ENCODE results near the gene ATF5. TPM values are rescaled to one million over a fixed set of nuclear protein-coding genes. Genes with fewer than 3 reads are reported as not detected.

The ATF5 gene
- total and polyA plus RNA-seq, 2 of the 13 experiments (the other 11 are each of a cell fraction or from before 2014, with no cell fraction given), result 5.2 to 10.3 TPM

- Histone ChIP-seq H4K20me1 (ENCODE audit: insufficient read depth, low read length) (peaks cover 5% of the 10 kb centered on the region), H3K9ac (ENCODE audit: insufficient read depth, low read depth, low read length) (no peak overlapping the region), H3K4me1 (ENCODE audit: insufficient read depth, low read length) (peaks cover 24% of the 10 kb centered on the region), H2AFZ (ENCODE audit: low read length) (no peak overlapping the region), H3K4me3 (replicated peaks in 1 of 3; ENCODE audit: insufficient read depth in 1 of 3, low read depth in 2 of 3, low read length in 3 of 3) (no peak overlapping the region), H3K4me2 (ENCODE audit: low read depth, low read length) (no peak overlapping the region), H3K27me3 (ENCODE audit: control insufficient read depth in 1 of 2, insufficient read depth in 2 of 2, low read length in 2 of 2) (no peaks in the 10 kb centered on the region; a peak in 1 of 5 replicates), H3K27ac (ENCODE audit: extremely low read length, insufficient read depth, low read length) (no peak overlapping the region), H3K79me2 (ENCODE audit: insufficient read depth, low read length) (peaks cover 23% of the 10 kb centered on the region), H3K9me3 (ENCODE audit: low read length) (no peaks in the 10 kb centered on the region), H3K36me3 (replicated peaks in 1 of 2; ENCODE audit: control insufficient read depth in 1 of 2, insufficient read depth in 2 of 2, low read length in 2 of 2) (peaks cover 23 to 62% of the 10 kb centered on the region in 2 experiments)
- intact Hi-C loops (cut with micrococcal nuclease; ENCODE audit: unreplicated experiment), result no loop called here
- CTCF ChIA-PET (ENCODE audit: low intra/inter-chr PET ratio, low total read pairs), result no interaction called here
- BruUV-seq (replicated peaks), result no TSS peak
- WGBS (ENCODE audit: low lambda C conversion rate), result 100% methylated on average over 5 of the region's 10 CpGs
- FAIRE-seq (no peak), ATAC-seq (no peak), DNase-seq (ENCODE audit: low spot score) (no peak)
- POLR2A ChIA-PET, result interaction anchor here (1.0 kb wide), 1 partner anchor 11 kb away, joined by 3 read pairs; no protein-coding TSS in a partner anchor
- in situ Hi-C loops (cut with HindIII; ENCODE audit: extremely low pct_ligation_motif_present, low pct_unique_long_range_greater_than_20kb), result no loop called here
- TF ChIP-seq ZNF546 (CRISPR knock-in tag; conservative IDR thresholded peaks at IDR 0.05) (no peak), ZNF260 (CRISPR knock-in tag; IDR thresholded peaks at IDR 0.05; ENCODE audit: borderline replicate concordance, low read depth) (0 out of 2 replicates have a peak, but pooled peaks have one; percentile 39), SP2 (CRISPR knock-in tag; IDR thresholded peaks at IDR 0.05) (no peak)
Measured at GRCh38 chr19:49880162-49880869, 48.7 kb upstream of the ATF5 start.

GRCh38 chr19:49881186-49881585, 47.8 kb upstream of the ATF5 start:
- CTCF ChIA-PET (ENCODE audit: low intra/inter-chr PET ratio, low total read pairs), result no interaction called here
- FAIRE-seq, result no peak
- peaks cover 21% of the 10 kb centered on the region for H3K4me1 ChIP-seq (ENCODE audit: insufficient read depth, low read length)

More at GRCh38 chr19:49881186-49881585, 47.8 kb upstream of the ATF5 start:
- Histone ChIP-seq H3K9ac (ENCODE audit: insufficient read depth, low read depth, low read length) (no peak overlapping the region), H3K27ac (ENCODE audit: extremely low read length, insufficient read depth, low read length) (no peak overlapping the region), H3K9me3 (ENCODE audit: low read length) (no peaks in the 10 kb centered on the region), H3K27me3 (ENCODE audit: control insufficient read depth in 1 of 2, insufficient read depth in 2 of 2, low read length in 2 of 2) (no peaks in the 10 kb centered on the region; a peak in 1 of 5 replicates), H3K79me2 (ENCODE audit: insufficient read depth, low read length) (peaks cover 14% of the 10 kb centered on the region), H3K4me2 (ENCODE audit: low read depth, low read length) (no peak overlapping the region), H4K20me1 (ENCODE audit: insufficient read depth, low read length) (peaks cover 5% of the 10 kb centered on the region), H3K4me3 (replicated peaks in 1 of 3; ENCODE audit: insufficient read depth in 1 of 3, low read depth in 2 of 3, low read length in 3 of 3) (no peak overlapping the region), H3K36me3 (replicated peaks in 1 of 2; ENCODE audit: control insufficient read depth in 1 of 2, insufficient read depth in 2 of 2, low read length in 2 of 2) (peaks cover 23 to 62% of the 10 kb centered on the region in 2 experiments), H2AFZ (ENCODE audit: low read length) (no peak overlapping the region)
- no peak for ATAC-seq
- no TSS peak for BruUV-seq (replicated peaks)
- intact Hi-C loops (cut with micrococcal nuclease; ENCODE audit: unreplicated experiment), result no loop called here
- DNase-seq (ENCODE audit: low spot score), result no peak
- TF ChIP-seq ZNF335 (CRISPR knock-in tag; IDR thresholded peaks at IDR 0.05) (no peak), RBFOX2 (IDR thresholded peaks at IDR 0.05; ENCODE audit: low read depth, low read length) (peak; percentile 61), PRPF4 (IDR thresholded peaks at IDR 0.05; ENCODE audit: low read depth, low read length, poor library complexity, severe bottlenecking) (no peak)
- WGBS (ENCODE audit: low lambda C conversion rate), result 100% methylated on average over 3 of the region's 17 CpGs
- POLR2A ChIA-PET, result interaction anchor here (1.0 kb wide), 1 partner anchor 12 kb away, joined by 3 read pairs; no protein-coding TSS in a partner anchor
- in situ Hi-C loops (cut with HindIII; ENCODE audit: extremely low pct_ligation_motif_present, low pct_unique_long_range_greater_than_20kb), result no loop called here
